HepG2 (cell line): Measurements from ENCODE around the gene SNRPD3. TPM values are rescaled to one million over a fixed set of nuclear protein-coding genes. Genes with fewer than 3 reads are reported as not detected.

Experiments
- ATAC-seq: fragments of 200-7000 bp; cut with Tn5 transposase; 3 replicates; pipeline ENCODE4 v1.9.1; 2020; ENCODE audit warnings: mild to moderate bottlenecking, moderate library complexity
- BruUV-seq: library from RNA; stranded (reverse); fragments of 400-500 nt; replicated peaks from 2 replicates; lab custom pipeline; 2021; lab: Mats Ljungman, UMichigan
- CTCF ChIA-PET: fragments of 300-600 bp; formaldehyde crosslinking; extraction: SDS; loops from one replicate; lab custom pipeline; 2021; ENCODE audit warnings: low total read pairs, inconsistent platforms, low intra/inter-chr PET ratio; lab: Yijun Ruan, JAX
- POLR2A ChIA-PET: fragments of 350-600 bp; sonication (Branson Sonifier 250); formaldehyde crosslinking; loops from one replicate; lab custom pipeline; 2020; ENCODE audit warnings: antibody characterized with exemption, inconsistent platforms; lab: Yijun Ruan, JAX
- DNase-seq: peaks from one replicate; pipeline ENCODE4 v3.0.0-alpha.2; 2015; ENCODE audit warnings: low spot score
- FAIRE-seq: peaks from 3 replicates; lab custom pipeline; 2011; peaks lifted over from hg19 to GRCh38; lab: Jason Lieb, UNC
- H2AFZ ChIP-seq: one replicate; pipeline ENCODE4 v1.6.1; 2011; ENCODE audit warnings: low read length, inconsistent platforms
- H3K27ac ChIP-seq: fragments of 300-600 bp; 3 replicates; pipeline ENCODE4 v1.8.0; 2011; ENCODE audit warnings: mixed run types, mild to moderate bottlenecking, mixed read lengths, low read length, inconsistent platforms; ENCODE audit not compliant: insufficient read depth; ENCODE audit errors: extremely low read length
- H3K27me3 ChIP-seq, 2 experiments: fragments of 200-600 bp in 1 of 2; 2 replicates in 1 of 2; 3 replicates in 1 of 2; pipeline versions ENCODE4 v1.6.0 to v1.8.0; 2011; ENCODE audit warnings: low read length in 2 of 2, mild to moderate bottlenecking in 2 of 2, moderate library complexity in 2 of 2, inconsistent platforms in 1 of 2; ENCODE audit not compliant: insufficient read depth in 2 of 2, control insufficient read depth in 1 of 2
- H3K36me3 ChIP-seq, 2 experiments: fragments of 200-600 bp in 1 of 2; replicated peaks in 1 of 2; 2 replicates in 1 of 2; 3 replicates in 1 of 2; pipeline versions ENCODE4 v1.5.1 to v1.8.0; 2011; ENCODE audit warnings: low read length in 2 of 2, inconsistent platforms in 1 of 2; ENCODE audit not compliant: insufficient read depth in 2 of 2, control insufficient read depth in 1 of 2
- H3K4me1 ChIP-seq: 2 replicates; pipeline ENCODE4 v1.5.1; 2012; ENCODE audit warnings: low read length, inconsistent platforms; ENCODE audit not compliant: insufficient read depth
- H3K4me2 ChIP-seq: 2 replicates; pipeline ENCODE4 v1.6.0; 2011; ENCODE audit warnings: low read depth, low read length, inconsistent platforms
- H3K4me3 ChIP-seq, 3 experiments: fragments of 200-600 bp in 1 of 3; sonication (generic), shearing (Covaris generic) in 1 of 3; replicated peaks in 1 of 3; 2 replicates each; pipeline ENCODE4 v1.5.1; 2011 to 2016; ENCODE audit warnings: low read length in 3 of 3, inconsistent platforms in 2 of 3, low read depth in 2 of 3, mild to moderate bottlenecking in 2 of 3, control low read depth in 1 of 3, mixed read lengths in 1 of 3; ENCODE audit not compliant: insufficient read depth in 1 of 3
- H3K79me2 ChIP-seq: one replicate; pipeline ENCODE4 v1.6.1; 2011; ENCODE audit warnings: low read length, inconsistent platforms; ENCODE audit not compliant: insufficient read depth
- H3K9ac ChIP-seq: 2 replicates; pipeline ENCODE4 v1.6.0; 2011; ENCODE audit warnings: mild to moderate bottlenecking, low read depth, low read length, inconsistent platforms; ENCODE audit not compliant: insufficient read depth
- H3K9me3 ChIP-seq: 2 replicates; pipeline ENCODE4 v1.5.1; 2012; ENCODE audit warnings: mild to moderate bottlenecking, low read length
- H4K20me1 ChIP-seq: 2 replicates; pipeline ENCODE4 v1.6.0; 2011; ENCODE audit warnings: inconsistent platforms, mild to moderate bottlenecking, low read length, moderate library complexity; ENCODE audit not compliant: insufficient read depth
- CEBPB ChIP-seq: IDR thresholded peaks from 2 replicates; pipeline ENCODE4 v1.6.1; 2011; ENCODE audit warnings: low read depth, low read length, improper control_type of control experiment, borderline replicate concordance
- NBN ChIP-seq: fragments of 450-650 bp; conservative IDR thresholded peaks from 2 replicates; pipeline ENCODE4 v1.6.1; 2017
- ZBTB4 ChIP-seq: sonication (generic); formaldehyde crosslinking; IDR thresholded peaks from 2 replicates; pipeline ENCODE4 v1.4.0; 2020; ENCODE audit warnings: missing genetic modification reagents, mild to moderate bottlenecking, borderline replicate concordance
- ZNF687 ChIP-seq: sonication (generic); formaldehyde crosslinking; IDR thresholded peaks from 2 replicates; pipeline ENCODE4 v1.5.1; 2020; ENCODE audit warnings: mild to moderate bottlenecking, missing genetic modification reagents, moderate library complexity
- ZNF724P ChIP-seq: sonication (generic); formaldehyde crosslinking; IDR thresholded peaks from 2 replicates; pipeline ENCODE4 v1.8.0; 2022; ENCODE audit warnings: missing genetic modification reagents, borderline replicate concordance
- WGBS: methylation state at CpG from one replicate; pipeline ENCODE4 v1.1.6; 2017; ENCODE audit warnings: low lambda C conversion rate; 5-methylcytosine and 5-hydroxymethylcytosine counted together
- in situ Hi-C: cut with HindIII; loops from 2 replicates; pipeline ENCODE4 v1.10.0; 2017; ENCODE audit warnings: low pct_unique_long_range_greater_than_20kb; ENCODE audit not compliant: extremely low pct_ligation_motif_present
- intact Hi-C: fragments of 100-400 bp; cut with micrococcal nuclease; formaldehyde crosslinking; loops from one replicate; pipeline ENCODE4 v1.10.0; 2022; ENCODE audit not compliant: unreplicated experiment
- polyA plus RNA-seq, 8 experiments: library from polyadenylated mRNA; depleted of rRNA in 3 of 8; stranded (reverse) in 7 of 8; unstranded in 1 of 8; fragments of >200 nt; fragmentation: Illumina TruSeq in 4 of 8; extraction: Trizol in 4 of 8; gene quantifications; 2 replicates each; pipeline versions ENCODE4 v1.2.1 to v1.2.3, GENCODE V29; 2011 to 2016; ENCODE audit warnings: low read depth in 4 of 8, missing spikeins in 1 of 8, mixed read lengths in 1 of 8; ENCODE audit not compliant: insufficient read depth in 1 of 8
- total RNA-seq, 5 experiments: library from RNA; depleted of rRNA; stranded (reverse); fragments of >200 nt; fragmentation: Illumina TruSeq; extraction: Trizol; gene quantifications; 2 replicates each; pipeline ENCODE4 v1.2.3, GENCODE V29; 2016; ENCODE audit warnings: low read depth in 1 of 5

The SNRPD3 gene
- total and polyA plus RNA-seq, 2 of the 13 experiments (the other 11 are each of a cell fraction or from before 2014, with no cell fraction given): 110 to 209 TPM

GRCh38 chr22:24580276-24580675 lies 24.5 kb downstream of the SNRPD3 start:
- ATAC-seq (no peak), DNase-seq (no peak), FAIRE-seq (no peak)
- ChIA-PET CTCF (no interaction called here), POLR2A (interaction anchor here (2.5 to 6.5 kb wide), 7 partner anchors 8 to 73 kb away, joined by 11 to 138 read pairs (median 27); partner anchors contain the start of genes GUCD1, LRRC75B and SNRPD3)
- no peaks in the 10 kb centered on the region for H3K79me2 ChIP-seq
- H3K4me2 ChIP-seq: 0 out of 2 replicates have a peak overlapping the region, but pooled peaks have one; percentile 84
- 85% methylated on average over 2 of the region's 2 CpGs for WGBS
- H3K4me3 ChIP-seq: no peak overlapping the region
- BruUV-seq: no TSS peak
- H3K27me3 ChIP-seq: no peaks in the 10 kb centered on the region
- no peaks in the 10 kb centered on the region; a peak in 2 of 5 replicates for H3K36me3 ChIP-seq
- no peak overlapping the region for H3K9ac ChIP-seq
- H3K27ac ChIP-seq: peak overlapping the region; percentile 97
- no peaks in the 10 kb centered on the region for H4K20me1 ChIP-seq
- no peaks in the 10 kb centered on the region for H3K9me3 ChIP-seq
- peaks cover 95% of the 10 kb centered on the region for H3K4me1 ChIP-seq
- intact Hi-C loops (no loop called here), in situ Hi-C loops (no loop called here)
- no peak overlapping the region for H2AFZ ChIP-seq
- no peak for TF ChIP-seq ZBTB4 (CRISPR knock-in tag)
- no peak for TF ChIP-seq ZNF724P (CRISPR knock-in tag)
- peak; percentile 31; the same call in 1 of the 2 replicates for TF ChIP-seq CEBPB
- TF ChIP-seq NBN: no peak
- TF ChIP-seq ZNF687 (CRISPR knock-in tag): 0 out of 2 replicates have a peak, but pooled peaks have one; percentile 10
